H1 (cell line): ENCODE results near the gene STAG1. TPM values are rescaled to one million over a fixed set of nuclear protein-coding genes. Genes with fewer than 3 reads are reported as not detected.

Experiments used
- CTCF ChIA-PET: fragments of 300-600 bp; sonication (Branson Sonifier 250); formaldehyde crosslinking; loops from one replicate; lab custom pipeline; 2021; ENCODE audit not compliant: partially characterized antibody; lab: Charles Lee
- POLR2A ChIA-PET: fragments of 300-600 bp; sonication (Branson Sonifier 250); formaldehyde crosslinking; loops from one replicate; lab custom pipeline; 2021; ENCODE audit warnings: inconsistent platforms; ENCODE audit not compliant: partially characterized antibody; lab: Charles Lee
- DNase-seq, 2 experiments: peaks; one replicate each; pipeline versions ENCODE4 v3.0.0 to v3.0.0-alpha.2; 2010 to 2022; ENCODE audit warnings: low spot score in 2 of 2, low read depth in 1 of 2, mixed read lengths in 1 of 2
- FAIRE-seq: peaks from 2 replicates; lab custom pipeline; 2011; peaks lifted over from hg19 to GRCh38; lab: Jason Lieb, UNC
- H2AFZ ChIP-seq: 2 replicates; pipeline ENCODE4 v1.8.1; 2012; ENCODE audit warnings: low read length, inconsistent platforms
- H2AK5ac ChIP-seq: 2 replicates; pipeline ENCODE4 v1.6.1; 2013; ENCODE audit warnings: low read depth, low read length
- H2BK120ac ChIP-seq: replicated peaks from 2 replicates; pipeline ENCODE3; 2013; ENCODE audit warnings: low read depth, low read length, inconsistent platforms
- H2BK12ac ChIP-seq: 2 replicates; pipeline ENCODE4 v1.6.1; 2013; ENCODE audit warnings: low read depth, low read length
- H2BK15ac ChIP-seq: 2 replicates; pipeline ENCODE4 v1.6.1; 2013; ENCODE audit warnings: low read length
- H2BK20ac ChIP-seq: 2 replicates; pipeline ENCODE4 v1.6.1; 2013; ENCODE audit warnings: low read length
- H2BK5ac ChIP-seq: 2 replicates; pipeline ENCODE4 v1.6.1; 2013; ENCODE audit warnings: low read depth, low read length
- H3K14ac ChIP-seq: 2 replicates; pipeline ENCODE4 v1.6.1; 2013; ENCODE audit warnings: inconsistent platforms; ENCODE audit not compliant: insufficient read length
- H3K18ac ChIP-seq: 2 replicates; pipeline ENCODE4 v1.6.1; 2013; ENCODE audit warnings: low read length; ENCODE audit errors: extremely low read depth
- H3K23ac ChIP-seq: 2 replicates; pipeline ENCODE4 v1.6.1; 2013; ENCODE audit warnings: inconsistent platforms; ENCODE audit not compliant: insufficient read length
- H3K23me2 ChIP-seq: 2 replicates; pipeline ENCODE4 v1.6.1; 2013; ENCODE audit warnings: low read depth, low read length
- H3K27ac ChIP-seq: 2 replicates; pipeline ENCODE4 v1.6.1; 2011; ENCODE audit warnings: low read depth, low read length, inconsistent platforms
- H3K27me3 ChIP-seq, 4 experiments: replicated peaks in 1 of 4; 1 replicate in 1 of 4; 2 replicates in 3 of 4; pipeline versions ENCODE4 v1.6.1 to v1.8.1; 2011 to 2013; ENCODE audit warnings: low read length in 3 of 4, mild to moderate bottlenecking in 3 of 4, inconsistent platforms in 2 of 4, mixed read lengths in 2 of 4, moderate library complexity in 1 of 4; ENCODE audit not compliant: control insufficient read depth in 3 of 4, insufficient read depth in 3 of 4; ENCODE audit errors: extremely low read depth in 1 of 4
- H3K36me3 ChIP-seq, 4 experiments: 2 replicates each; pipeline versions ENCODE4 v1.6.1 to v1.8.1; 2011 to 2013; ENCODE audit warnings: mild to moderate bottlenecking in 4 of 4, low read length in 3 of 4, moderate library complexity in 2 of 4, control low read depth in 1 of 4, inconsistent platforms in 1 of 4; ENCODE audit not compliant: insufficient read depth in 4 of 4, control insufficient read depth in 2 of 4
- H3K4ac ChIP-seq: replicated peaks from 2 replicates; pipeline ENCODE3; 2013; ENCODE audit warnings: low read length, low read depth, mixed read lengths, inconsistent platforms; ENCODE audit not compliant: insufficient read length
- H3K4me1 ChIP-seq, 4 experiments: replicated peaks in 1 of 4; 1 replicate in 1 of 4; 2 replicates in 3 of 4; pipeline versions ENCODE4 v1.6.1 to v1.8.1; 2011 to 2013; ENCODE audit warnings: low read length in 3 of 4, inconsistent platforms in 2 of 4, mixed read lengths in 1 of 4; ENCODE audit not compliant: insufficient read depth in 4 of 4, control insufficient read depth in 3 of 4
- H3K4me2 ChIP-seq, 2 experiments: 2 replicates each; pipeline versions ENCODE4 v1.6.1 to v1.8.1; 2011 to 2013; ENCODE audit warnings: low read depth in 2 of 2, low read length in 2 of 2, control low read depth in 1 of 2, inconsistent platforms in 1 of 2, mild to moderate bottlenecking in 1 of 2; ENCODE audit not compliant: insufficient read depth in 1 of 2
- H3K4me3 ChIP-seq, 4 experiments: fragments of 200-600, 300-600 bp in 1 of 4; sonication (generic), shearing (Covaris generic), sonication (Bioruptor Twin) in 1 of 4; 2 replicates each; pipeline versions ENCODE4 v1.5.1 to v1.8.1; 2011 to 2016; ENCODE audit warnings: low read length in 4 of 4, low read depth in 3 of 4, control low read depth in 2 of 4, inconsistent platforms in 2 of 4, mild to moderate bottlenecking in 2 of 4, mixed read lengths in 1 of 4, moderate library complexity in 1 of 4; ENCODE audit not compliant: insufficient read depth in 2 of 4; ENCODE audit errors: extremely low read depth in 1 of 4
- H3K56ac ChIP-seq: replicated peaks from 2 replicates; pipeline ENCODE3; 2013; ENCODE audit warnings: low read depth, mild to moderate bottlenecking, mixed read lengths, low read length, inconsistent platforms; ENCODE audit not compliant: insufficient read length
- H3K79me1 ChIP-seq: 2 replicates; pipeline ENCODE4 v1.6.1; 2013; ENCODE audit warnings: low read depth, low read length, control low read depth
- H3K79me2 ChIP-seq, 2 experiments: 2 replicates each; pipeline versions ENCODE4 v1.6.1 to v1.8.1; 2012 to 2013; ENCODE audit warnings: low read length in 2 of 2, mild to moderate bottlenecking in 2 of 2, inconsistent platforms in 1 of 2; ENCODE audit not compliant: insufficient read depth in 2 of 2, control insufficient read depth in 1 of 2
- H3K9ac ChIP-seq, 4 experiments: replicated peaks in 1 of 4; 1 replicate in 1 of 4; 2 replicates in 3 of 4; pipeline versions ENCODE4 v1.6.1 to v1.8.1; 2011 to 2013; ENCODE audit warnings: low read depth in 3 of 4, low read length in 3 of 4, control low read depth in 2 of 4, mild to moderate bottlenecking in 2 of 4, moderate library complexity in 2 of 4, inconsistent platforms in 1 of 4; ENCODE audit errors: extremely low read depth in 1 of 4
- H3K9me3 ChIP-seq, 2 experiments: 2 replicates each; pipeline versions ENCODE4 v1.6.1 to v1.8.1; 2012 to 2013; ENCODE audit warnings: mild to moderate bottlenecking in 2 of 2, moderate library complexity in 2 of 2, control low read depth in 1 of 2, inconsistent platforms in 1 of 2, low read depth in 1 of 2, low read length in 1 of 2, mixed read lengths in 1 of 2; ENCODE audit not compliant: insufficient read depth in 2 of 2
- H4K20me1 ChIP-seq, 2 experiments: replicated peaks in 1 of 2; 2 replicates each; pipeline versions ENCODE3 to v1.8.1; 2011 to 2013; ENCODE audit warnings: inconsistent platforms in 2 of 2, low read length in 2 of 2, mild to moderate bottlenecking in 1 of 2; ENCODE audit not compliant: insufficient read depth in 2 of 2, control insufficient read depth in 1 of 2
- H4K5ac ChIP-seq: 2 replicates; pipeline ENCODE4 v1.6.1; 2013; ENCODE audit warnings: low read length, low read depth, mixed read lengths, inconsistent platforms; ENCODE audit not compliant: insufficient read length
- H4K8ac ChIP-seq: 2 replicates; pipeline ENCODE4 v1.8.0; 2013; ENCODE audit warnings: mild to moderate bottlenecking, moderate library complexity, low read length, inconsistent platforms; ENCODE audit not compliant: insufficient read depth; ENCODE audit errors: extremely low read depth
- H4K91ac ChIP-seq: replicated peaks from 2 replicates; pipeline ENCODE3; 2013; ENCODE audit warnings: low read length, mixed read lengths, inconsistent platforms; ENCODE audit not compliant: insufficient read length
- BRCA1 ChIP-seq: IDR thresholded peaks from 2 replicates; pipeline ENCODE4 v1.6.1; 2012; ENCODE audit warnings: low read depth, low read length, improper control_type of control experiment
- CBX5 ChIP-seq: fragments of 300-800, 300-1000 bp; sonication (generic); IDR thresholded peaks from 2 replicates; pipeline ENCODE4 v1.7.1; 2016; ENCODE audit warnings: antibody characterized with exemption, low read length, low read depth
- CTCF ChIP-seq, 3 experiments: IDR thresholded peaks; 1 replicate in 2 of 3; 2 replicates in 1 of 3; pipeline versions ENCODE4 v1.5.1 to v1.6.1; 2011; ENCODE audit warnings: low read length in 3 of 3, mild to moderate bottlenecking in 3 of 3, inconsistent platforms in 2 of 3, low read depth in 1 of 3, moderate library complexity in 1 of 3; ENCODE audit not compliant: insufficient read depth in 1 of 3; ENCODE audit errors: control extremely low read depth in 1 of 3
- EP300 ChIP-seq, 2 experiments: IDR thresholded peaks; 1 replicate in 1 of 2; 2 replicates in 1 of 2; pipeline ENCODE4 v1.6.1; 2011 to 2012; ENCODE audit warnings: low read depth in 2 of 2, low read length in 2 of 2, mild to moderate bottlenecking in 2 of 2, borderline replicate concordance in 1 of 2, inconsistent platforms in 1 of 2, moderate library complexity in 1 of 2
- GTF2F1 ChIP-seq: IDR thresholded peaks from 2 replicates; pipeline ENCODE4 v1.6.1; 2012; ENCODE audit warnings: low read depth, low read length, improper control_type of control experiment, borderline replicate concordance
- HDAC2 ChIP-seq, 2 experiments: fragments of 300-600 bp in 1 of 2; sonication (generic) in 1 of 2; IDR thresholded peaks; 2 replicates each; pipeline ENCODE4 v1.6.1; 2011 to 2012; ENCODE audit warnings: low read depth in 2 of 2, low read length in 2 of 2, mild to moderate bottlenecking in 2 of 2, moderate library complexity in 2 of 2, borderline replicate concordance in 1 of 2, inconsistent platforms in 1 of 2
- KDM1A ChIP-seq: fragments of 200-600, 300-600 bp; sonication (generic); IDR thresholded peaks from 2 replicates; pipeline ENCODE4 v1.7.1; 2016; ENCODE audit warnings: mild to moderate bottlenecking, low read length, borderline replicate concordance
- KDM4A ChIP-seq: IDR thresholded peaks from one replicate; pipeline ENCODE4 v1.7.1; 2012; ENCODE audit warnings: low read depth, mild to moderate bottlenecking, moderate library complexity, low read length, inconsistent platforms; ENCODE audit not compliant: severe bottlenecking
- SIX5 ChIP-seq: IDR thresholded peaks from 2 replicates; pipeline ENCODE4 v1.6.1; 2011; ENCODE audit warnings: mild to moderate bottlenecking, low read depth, low read length
- SP4 ChIP-seq: IDR thresholded peaks from 2 replicates; pipeline ENCODE4 v1.6.1; 2012; ENCODE audit warnings: low read length, inconsistent platforms
- ZNF274 ChIP-seq: IDR thresholded peaks from 2 replicates; pipeline ENCODE4 v1.7.0; 2012; ENCODE audit warnings: low read length, borderline replicate concordance; ENCODE audit errors: extremely low read depth
- WGBS, 2 experiments: shearing (Covaris generic) in 1 of 2; methylation state at CpG; one replicate each; pipeline versions ENCODE4 v1.1.6 to v1.1.7; 2013 to 2015; ENCODE audit warnings: low lambda C conversion rate in 2 of 2, mixed read lengths in 2 of 2, inconsistent platforms in 1 of 2, low coverage in 1 of 2, missing lambda C conversion rate in 1 of 2; ENCODE audit not compliant: insufficient replicate concordance in 2 of 2, insufficient coverage in 1 of 2, insufficient read length in 1 of 2; ENCODE audit errors: extremely low coverage in 1 of 2, missing lambda C conversion rate in 1 of 2; 5-methylcytosine and 5-hydroxymethylcytosine counted together
- polyA plus RNA-seq, 7 experiments: library from polyadenylated mRNA; depleted of rRNA in 3 of 7; stranded (reverse) in 5 of 7; unstranded in 2 of 7; fragments of >200 nt in 5 of 7; fragments of 200-250 nt in 2 of 7; gene quantifications; 1 replicate in 5 of 7; 2 replicates in 1 of 7; 4 replicates in 1 of 7; pipeline versions ENCODE4 v1.2.1 to v1.2.3, GENCODE V29; 2011 to 2013; ENCODE audit warnings: missing spikeins in 2 of 7, mixed read lengths in 2 of 7
- total RNA-seq: library from RNA; stranded (reverse); fragmentation: NEBNext Ultra II Directional; extraction: Animal tissue kit (Norgen Biotek cat#: 25700); gene quantifications from 2 replicates; pipeline ENCODE4 v1.2.1, GENCODE V29; 2021

STAG1 gene
- total and polyA plus RNA-seq, 2 of the 8 experiments (the other 6 are each of a cell fraction or from before 2014, with no cell fraction given): 4.6 to 23.4 TPM

- H2BK20ac ChIP-seq: no peak overlapping the region
- no peak overlapping the region for H4K8ac ChIP-seq
- H2BK15ac ChIP-seq: no peak overlapping the region
- H4K5ac ChIP-seq: no peak overlapping the region
- no peaks in the 10 kb centered on the region for H3K23me2 ChIP-seq
- H3K79me1 ChIP-seq: peaks cover 5% of the 10 kb centered on the region; the same call in 1 of the 2 replicates
- H3K4me3 ChIP-seq: no peak overlapping the region
- no peak overlapping the region for H3K56ac ChIP-seq
- no peak overlapping the region for H3K27ac ChIP-seq
- CTCF ChIA-PET: interaction anchor here (0.5 kb wide), 1 partner anchor 152 kb away, joined by 3 read pairs; no protein-coding TSS in a partner anchor
- no peak overlapping the region for H2BK5ac ChIP-seq
- no peak overlapping the region for H3K18ac ChIP-seq
- WGBS, 2 experiments: 89% methylated on average over 6 of the region's 6 CpGs; no CpG with 5 or more reads in 1 of the 2 experiments
- peaks cover 0 to 4% (median 1%) of the 10 kb centered on the region in 4 experiments; a peak in 1 of 7 replicates for H3K4me1 ChIP-seq
- no peak for DNase-seq
- no peak overlapping the region for H3K23ac ChIP-seq
- peaks cover 0 to 74% of the 10 kb centered on the region in 2 experiments; a peak in 2 of 4 replicates for H3K79me2 ChIP-seq
- POLR2A ChIA-PET: no interaction called here
- H2AFZ ChIP-seq: no peak overlapping the region
- no peak overlapping the region for H3K14ac ChIP-seq
- no peak overlapping the region for H4K91ac ChIP-seq
- no peaks in the 10 kb centered on the region for H3K27me3 ChIP-seq
- no peaks in the 10 kb centered on the region for H4K20me1 ChIP-seq
- peaks cover 15 to 24% of the 10 kb centered on the region in 2 experiments; a peak in 3 of 4 replicates for H3K9me3 ChIP-seq
- H3K4me2 ChIP-seq: no peak overlapping the region
- H3K9ac ChIP-seq: no peak overlapping the region
- H2AK5ac ChIP-seq: no peak overlapping the region
- H3K4ac ChIP-seq: no peak overlapping the region
- no peak overlapping the region for H2BK120ac ChIP-seq
- FAIRE-seq: no peak
- H3K36me3 ChIP-seq: peaks cover 0 to 9% (median 3%) of the 10 kb centered on the region in 4 experiments; a peak in 2 of 8 replicates
- H2BK12ac ChIP-seq: no peak overlapping the region
- TF ChIP-seq HDAC2 (IDR thresholded peaks at IDR 0.05; ENCODE audit: borderline replicate concordance in 1 of 2, low read depth in 2 of 2, low read length in 2 of 2): no peak
- no peak for TF ChIP-seq SIX5
- no peak for TF ChIP-seq KDM1A
- TF ChIP-seq CTCF (IDR thresholded peaks at IDR 0.05; ENCODE audit: control extremely low read depth in 1 of 3, insufficient read depth in 1 of 3, low read depth in 1 of 3, low read length in 3 of 3): no peak
- no peak for TF ChIP-seq KDM4A
- TF ChIP-seq ZNF274: no peak
- TF ChIP-seq SP4: no peak
- no peak for TF ChIP-seq EP300 (IDR thresholded peaks at IDR 0.05; ENCODE audit: borderline replicate concordance in 1 of 2, low read depth in 2 of 2, low read length in 2 of 2)
- no peak for TF ChIP-seq GTF2F1
- TF ChIP-seq CBX5: no peak
- TF ChIP-seq BRCA1: no peak
These were observed 55.4 kb downstream of the STAG1 start for GRCh38 chr3:136696797-136697196.
